ENCODE measurements around the gene BMPR1B. TPM values are rescaled to one million over a fixed set of nuclear protein-coding genes. Genes with fewer than 3 reads are reported as not detected.
A peak's percentile ranks its signal among the peaks of the same experiment; 100 is the strongest.
"Not testable (repeated sequence)": the region's sequence is repeated elsewhere in the genome, so short reads cannot be mapped to it uniquely, and the experiment has no call there.

Gene BMPR1B
- total RNA-seq, 1 donor = 4.3 TPM

DNA sequence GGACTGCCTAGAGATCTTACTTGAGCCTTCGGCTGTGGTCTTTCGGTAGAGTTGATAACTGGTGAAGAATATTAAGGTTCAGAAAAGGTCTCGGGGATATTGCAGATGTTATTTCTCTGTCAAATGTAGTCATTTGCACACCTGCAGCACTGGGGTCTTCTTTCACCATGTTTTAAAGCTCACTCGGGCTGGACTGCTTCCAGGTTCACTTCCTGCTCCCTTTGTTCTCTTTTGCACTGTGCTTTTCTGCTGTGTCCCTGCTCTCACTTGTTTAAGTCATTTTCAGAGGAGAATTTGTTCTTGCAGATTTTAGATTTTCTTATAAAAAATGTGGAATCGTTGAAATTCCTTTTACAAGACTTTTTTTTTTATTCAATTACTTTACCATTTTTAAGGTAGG is 68.5 kb downstream of the BMPR1B start:
- H3K4me3 ChIP-seq (ENCODE audit: low read depth, low read length) = no peak overlapping the region
- TF ChIP-seq, protein P1, sequence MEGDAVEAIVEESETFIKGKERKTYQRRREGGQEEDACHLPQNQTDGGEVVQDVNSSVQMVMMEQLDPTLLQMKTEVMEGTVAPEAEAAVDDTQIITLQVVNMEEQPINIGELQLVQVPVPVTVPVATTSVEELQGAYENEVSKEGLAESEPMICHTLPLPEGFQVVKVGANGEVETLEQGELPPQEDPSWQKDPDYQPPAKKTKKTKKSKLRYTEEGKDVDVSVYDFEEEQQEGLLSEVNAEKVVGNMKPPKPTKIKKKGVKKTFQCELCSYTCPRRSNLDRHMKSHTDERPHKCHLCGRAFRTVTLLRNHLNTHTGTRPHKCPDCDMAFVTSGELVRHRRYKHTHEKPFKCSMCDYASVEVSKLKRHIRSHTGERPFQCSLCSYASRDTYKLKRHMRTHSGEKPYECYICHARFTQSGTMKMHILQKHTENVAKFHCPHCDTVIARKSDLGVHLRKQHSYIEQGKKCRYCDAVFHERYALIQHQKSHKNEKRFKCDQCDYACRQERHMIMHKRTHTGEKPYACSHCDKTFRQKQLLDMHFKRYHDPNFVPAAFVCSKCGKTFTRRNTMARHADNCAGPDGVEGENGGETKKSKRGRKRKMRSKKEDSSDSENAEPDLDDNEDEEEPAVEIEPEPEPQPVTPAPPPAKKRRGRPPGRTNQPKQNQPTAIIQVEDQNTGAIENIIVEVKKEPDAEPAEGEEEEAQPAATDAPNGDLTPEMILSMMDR (IDR thresholded peaks at IDR 0.05; ENCODE audit: insufficient read depth, low read depth, low read length) = no peak
- no peak for DNase-seq (ENCODE audit: low read depth)

DNA sequence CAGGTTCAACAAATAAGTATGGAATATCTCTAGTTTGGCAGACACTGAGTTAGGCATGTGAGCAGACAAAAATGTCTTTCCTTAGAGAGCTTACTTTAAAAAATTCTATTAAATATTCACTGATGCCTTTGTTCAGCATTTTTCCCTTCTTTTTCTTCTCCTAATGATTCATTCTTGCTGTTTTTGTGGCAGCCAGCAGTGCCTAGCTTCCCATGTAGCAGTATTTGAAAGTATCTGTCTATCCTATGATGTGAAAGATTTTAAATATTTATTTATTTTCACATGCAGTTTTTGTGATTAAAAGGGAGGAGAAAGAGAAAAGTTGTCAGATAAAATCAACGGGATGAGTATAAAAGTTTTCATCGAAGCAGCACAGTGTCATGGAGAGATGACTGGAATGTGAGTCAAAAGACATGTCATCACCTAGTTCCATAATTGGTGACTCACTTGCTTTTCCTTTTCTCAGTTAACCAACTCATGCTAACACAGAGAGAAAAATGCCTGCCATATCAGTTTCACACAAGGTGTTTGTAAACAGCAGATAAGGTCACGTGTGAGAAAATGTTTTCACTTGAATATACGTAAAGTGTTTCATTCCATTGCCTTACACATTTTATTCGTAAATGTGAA is 69.8 kb downstream of the BMPR1B start:
- TF ChIP-seq, protein P1 (IDR thresholded peaks at IDR 0.05; ENCODE audit: insufficient read depth, low read depth, low read length) = no peak
- DNase-seq (ENCODE audit: low read depth) = peak; percentile 41
- no peak overlapping the region for H3K4me3 ChIP-seq (ENCODE audit: low read depth, low read length)

DNA sequence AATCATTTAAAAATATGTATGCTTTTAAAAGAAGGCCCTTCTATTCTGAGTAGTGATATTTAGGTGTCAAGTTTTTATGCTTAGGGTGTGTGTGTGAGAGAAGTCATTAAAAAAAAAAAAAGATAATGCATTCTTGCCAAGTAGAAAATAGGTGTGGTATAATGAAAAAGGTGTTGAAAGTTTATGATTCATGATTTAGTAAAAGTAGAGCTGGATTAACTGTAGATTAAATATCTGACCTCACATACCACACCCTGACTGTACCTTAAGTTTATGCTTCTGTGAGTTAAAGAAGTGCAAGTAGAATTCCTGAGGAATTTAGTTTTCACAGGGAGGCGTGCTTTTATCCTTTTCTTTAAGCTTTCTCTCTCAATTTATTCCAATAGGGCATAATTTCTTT is 71.1 kb downstream of the BMPR1B start:
- no peak overlapping the region for H3K4me3 ChIP-seq (ENCODE audit: low read depth, low read length)
- no peak for DNase-seq (ENCODE audit: low read depth)
- TF ChIP-seq, protein P1 (IDR thresholded peaks at IDR 0.05; ENCODE audit: insufficient read depth, low read depth, low read length) = no peak

DNA sequence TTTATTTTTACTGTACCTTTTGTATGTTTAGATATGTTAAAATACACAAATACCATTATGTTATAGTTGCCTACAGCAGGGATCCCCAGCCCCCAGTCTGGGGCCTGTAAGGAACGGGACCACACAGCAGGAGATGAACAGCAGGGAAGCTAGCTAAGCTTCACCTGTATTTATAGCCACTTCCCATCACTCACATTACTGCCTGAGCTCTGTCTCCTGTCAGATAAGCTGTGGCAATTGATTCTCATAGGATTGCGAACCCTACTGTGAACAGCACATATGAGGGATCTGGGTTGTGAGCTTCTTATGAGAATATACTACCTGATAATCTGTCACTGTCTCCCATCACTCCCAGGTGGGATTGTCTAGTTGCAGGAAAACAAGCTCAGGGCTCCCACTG is 73.9 kb downstream of the BMPR1B start:
- no peak overlapping the region for H3K4me3 ChIP-seq (ENCODE audit: low read depth, low read length)
- no peak for DNase-seq (ENCODE audit: low read depth)
- TF ChIP-seq, protein P1 (IDR thresholded peaks at IDR 0.05; ENCODE audit: insufficient read depth, low read depth, low read length) = no peak

DNA sequence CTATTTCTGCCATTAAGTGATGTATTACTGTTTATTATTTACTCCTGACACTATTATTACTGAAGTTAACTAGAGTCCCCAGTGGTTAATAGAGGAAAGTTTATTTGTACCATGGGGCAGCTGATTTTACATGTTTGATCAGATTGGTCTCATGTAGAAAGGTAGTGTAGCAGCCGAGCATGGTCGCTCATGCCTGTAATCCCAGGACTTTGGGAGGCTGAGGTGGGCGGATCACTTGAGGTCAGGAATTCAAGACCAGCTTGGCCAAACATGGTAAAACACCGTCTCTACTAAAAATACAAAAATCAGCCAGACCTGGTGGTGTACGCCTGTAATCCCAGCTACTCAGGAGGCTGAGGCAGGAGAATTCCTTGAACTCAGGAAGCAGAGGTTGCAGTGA is 74.6 kb downstream of the BMPR1B start:
- not testable (repeated sequence) for H3K4me3 ChIP-seq (ENCODE audit: low read depth, low read length)

DNA sequence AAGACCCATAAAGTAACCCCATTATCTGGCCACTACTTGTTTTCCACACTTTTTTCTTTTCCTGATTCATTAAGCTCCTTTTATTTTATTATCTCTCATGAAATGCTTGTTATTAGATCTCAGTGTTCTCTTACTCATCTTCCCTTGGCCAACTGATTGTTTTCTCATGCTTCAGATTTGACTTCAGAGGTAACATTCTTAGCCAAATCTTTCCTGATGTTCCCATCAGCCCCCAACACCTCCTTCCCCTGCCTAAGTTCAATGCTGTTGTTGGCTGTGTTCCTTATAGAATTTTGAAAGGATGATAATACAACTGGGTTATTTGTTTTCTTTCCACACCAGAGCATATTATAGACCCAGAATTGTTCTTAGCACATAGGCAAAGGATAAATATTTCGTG is 75.6 kb downstream of the BMPR1B start:
- DNase-seq (ENCODE audit: low read depth) = no peak
- H3K4me3 ChIP-seq (ENCODE audit: low read depth, low read length) = no peak overlapping the region
- TF ChIP-seq, protein P1 (IDR thresholded peaks at IDR 0.05; ENCODE audit: insufficient read depth, low read depth, low read length) = no peak

More for the DNA sequence above, 74.6 kb downstream of the BMPR1B start:
- DNase-seq (ENCODE audit: low read depth) = not testable (repeated sequence)

DNA sequence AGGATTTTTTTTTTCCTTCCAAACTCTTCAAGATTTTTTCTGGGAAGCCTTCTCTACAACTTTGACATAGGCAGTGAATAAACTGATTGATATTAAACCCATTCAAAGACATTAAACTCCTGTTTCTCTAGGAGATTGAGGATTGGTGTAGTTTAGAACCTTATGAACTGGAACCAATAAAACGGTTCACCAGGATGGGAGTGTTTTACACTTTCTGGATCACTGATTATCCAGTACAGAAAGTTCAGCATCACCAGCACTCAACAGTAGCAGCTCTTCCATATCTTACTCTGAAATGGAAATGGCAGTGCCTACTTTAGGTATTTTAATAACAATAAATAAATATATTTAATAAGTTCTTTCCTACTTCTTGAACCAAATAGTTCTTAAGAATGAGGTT is 76.7 kb downstream of the BMPR1B start:
- no peak overlapping the region for H3K4me3 ChIP-seq (ENCODE audit: low read depth, low read length)
- TF ChIP-seq, protein P1 (IDR thresholded peaks at IDR 0.05; ENCODE audit: insufficient read depth, low read depth, low read length) = no peak
- DNase-seq (ENCODE audit: low read depth) = no peak

DNA sequence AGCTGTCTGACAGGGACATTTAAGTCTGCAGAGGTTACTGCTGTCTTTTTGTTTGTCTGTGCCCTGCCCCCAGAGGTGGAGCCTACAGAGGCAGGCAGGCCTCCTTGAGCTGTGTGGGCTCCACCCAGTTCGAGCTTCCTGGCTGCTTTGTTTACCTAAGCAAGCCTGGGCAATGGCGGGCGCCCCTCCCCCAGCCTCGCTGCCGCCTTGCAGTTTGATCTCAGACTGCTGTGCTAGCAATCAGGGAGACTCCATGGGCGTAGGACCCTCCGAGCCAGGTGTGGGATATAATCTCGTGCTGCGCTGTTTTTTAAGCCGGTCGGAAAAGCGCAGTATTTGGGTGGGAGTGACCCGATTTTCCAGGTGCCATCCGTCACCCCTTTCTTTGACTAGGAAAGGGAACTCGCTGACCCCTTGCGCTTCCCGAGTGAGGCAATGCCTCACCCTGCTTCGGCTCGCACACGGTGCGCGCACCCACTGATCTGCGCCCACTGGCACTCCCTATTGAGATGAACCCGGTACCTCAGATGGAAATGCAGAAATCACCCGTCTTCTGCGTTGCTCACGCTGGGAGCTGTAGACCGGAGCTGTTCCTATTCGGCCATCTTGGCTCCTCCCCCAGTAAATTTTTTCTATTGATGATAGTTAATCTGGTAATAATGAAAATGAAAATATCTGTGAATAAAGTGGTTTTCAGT is 83.6 kb downstream of the BMPR1B start:
- not testable (repeated sequence) for DNase-seq (ENCODE audit: low read depth)
- H3K4me3 ChIP-seq (ENCODE audit: low read depth, low read length) = peak overlapping the region; percentile 32
